Tibial nerve (tissue), 4 donors: ENCODE results near the gene CASS4.

Experiments
- EP300 ChIP-seq, 2 donors: sonication (generic); formaldehyde crosslinking; IDR thresholded peaks; one replicate each; pipeline ENCODE4 v1.6.1; 2017; ENCODE audit warnings: antibody characterized with exemption in 2 of 2, mild to moderate bottlenecking in 1 of 2
- POLR2A ChIP-seq, 2 donors: fragments of 450-650 bp; IDR thresholded peaks; one replicate each; pipeline ENCODE4 v1.6.1; 2017; ENCODE audit warnings: antibody characterized with exemption in 2 of 2, mild to moderate bottlenecking in 2 of 2, moderate library complexity in 2 of 2
- TF ChIP-seq, protein P1 (sequence below), 5 experiments: fragments of 200-600 bp in 3 of 5; fragments of 450-650 bp in 2 of 5; sonication (generic) in 3 of 5; IDR thresholded peaks; one replicate each; pipeline ENCODE4 v1.5.1; 2016 to 2019; ENCODE audit warnings: antibody characterized with exemption in 5 of 5, mild to moderate bottlenecking in 3 of 5, moderate library complexity in 2 of 5

DNA sequence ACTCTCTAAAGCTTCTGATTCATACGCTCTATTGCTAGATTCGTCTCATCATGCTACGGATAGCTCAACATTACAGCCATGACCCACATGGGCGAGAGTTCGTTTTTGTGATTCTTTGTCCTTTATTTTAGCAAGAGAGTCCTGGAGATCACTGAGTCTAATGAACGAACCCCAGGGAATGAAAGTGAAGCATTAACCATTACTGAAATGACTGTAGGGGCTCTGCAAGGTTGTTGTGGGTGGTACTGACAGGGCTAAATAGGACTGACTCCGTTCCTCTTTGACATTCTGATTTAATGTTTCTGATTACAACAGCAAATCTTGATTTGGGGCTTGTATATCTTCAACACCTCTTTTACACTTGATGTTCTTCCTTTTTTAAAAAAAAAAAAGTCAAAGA is 42.7 kb downstream of the CASS4 start:
- TF ChIP-seq EP300 (IDR thresholded peaks at IDR 0.05) = no peak
- TF ChIP-seq, protein P1, sequence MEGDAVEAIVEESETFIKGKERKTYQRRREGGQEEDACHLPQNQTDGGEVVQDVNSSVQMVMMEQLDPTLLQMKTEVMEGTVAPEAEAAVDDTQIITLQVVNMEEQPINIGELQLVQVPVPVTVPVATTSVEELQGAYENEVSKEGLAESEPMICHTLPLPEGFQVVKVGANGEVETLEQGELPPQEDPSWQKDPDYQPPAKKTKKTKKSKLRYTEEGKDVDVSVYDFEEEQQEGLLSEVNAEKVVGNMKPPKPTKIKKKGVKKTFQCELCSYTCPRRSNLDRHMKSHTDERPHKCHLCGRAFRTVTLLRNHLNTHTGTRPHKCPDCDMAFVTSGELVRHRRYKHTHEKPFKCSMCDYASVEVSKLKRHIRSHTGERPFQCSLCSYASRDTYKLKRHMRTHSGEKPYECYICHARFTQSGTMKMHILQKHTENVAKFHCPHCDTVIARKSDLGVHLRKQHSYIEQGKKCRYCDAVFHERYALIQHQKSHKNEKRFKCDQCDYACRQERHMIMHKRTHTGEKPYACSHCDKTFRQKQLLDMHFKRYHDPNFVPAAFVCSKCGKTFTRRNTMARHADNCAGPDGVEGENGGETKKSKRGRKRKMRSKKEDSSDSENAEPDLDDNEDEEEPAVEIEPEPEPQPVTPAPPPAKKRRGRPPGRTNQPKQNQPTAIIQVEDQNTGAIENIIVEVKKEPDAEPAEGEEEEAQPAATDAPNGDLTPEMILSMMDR (IDR thresholded peaks at IDR 0.05) = no peak
- TF ChIP-seq POLR2A (IDR thresholded peaks at IDR 0.05) = no peak
